GM19351 (cell line): ENCODE measurements around the gene CASQ2.

ENCODE experiments used
- ATAC-seq: cut with Tn5 transposase; IDR thresholded peaks from one replicate; pipeline ENCODE4 v1.9.1; 2021; ENCODE audit warnings: mild to moderate bottlenecking, moderate library complexity; ENCODE audit not compliant: unreplicated experiment

CASQ2 gene

DNA sequence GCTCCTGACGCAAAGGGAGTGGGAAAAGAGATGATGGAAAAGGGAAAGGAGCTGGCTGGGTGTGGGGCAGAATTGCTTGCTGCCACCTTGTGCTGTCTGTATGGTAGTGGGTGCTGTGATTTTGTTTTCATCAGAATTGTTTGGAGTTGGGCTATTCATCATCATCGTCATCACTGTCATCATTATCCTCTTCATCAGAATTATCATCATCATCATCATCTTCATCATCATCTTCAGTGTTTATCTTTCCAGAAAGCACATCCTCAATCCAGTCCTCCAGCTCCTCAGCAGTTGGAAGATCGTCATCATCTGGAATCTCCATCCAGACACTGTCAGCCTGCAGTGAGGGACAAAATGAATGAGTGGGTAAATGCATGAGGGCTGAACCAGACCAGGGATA is 67.4 kb downstream of the CASQ2 start:
- no peak for ATAC-seq

DNA sequence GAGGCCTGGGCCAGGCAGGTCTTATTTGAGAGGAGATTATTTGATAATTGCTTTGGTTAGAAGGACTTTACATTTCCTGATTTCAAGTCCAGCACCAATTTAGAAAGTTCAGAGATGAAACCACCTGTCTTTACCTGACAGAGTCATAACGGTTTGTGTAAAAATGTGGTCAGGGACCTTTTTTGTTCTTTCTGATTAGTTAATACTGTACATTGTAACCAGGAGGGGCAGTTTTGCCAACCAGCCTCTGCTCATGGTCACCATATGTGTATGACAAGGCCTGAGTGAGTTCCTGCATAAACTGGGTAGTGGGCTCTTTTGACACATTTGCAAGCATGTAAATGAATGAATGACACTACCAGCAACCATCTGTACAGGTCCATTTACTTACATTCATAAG is 70.9 kb downstream of the CASQ2 start:
- no peak for ATAC-seq

DNA sequence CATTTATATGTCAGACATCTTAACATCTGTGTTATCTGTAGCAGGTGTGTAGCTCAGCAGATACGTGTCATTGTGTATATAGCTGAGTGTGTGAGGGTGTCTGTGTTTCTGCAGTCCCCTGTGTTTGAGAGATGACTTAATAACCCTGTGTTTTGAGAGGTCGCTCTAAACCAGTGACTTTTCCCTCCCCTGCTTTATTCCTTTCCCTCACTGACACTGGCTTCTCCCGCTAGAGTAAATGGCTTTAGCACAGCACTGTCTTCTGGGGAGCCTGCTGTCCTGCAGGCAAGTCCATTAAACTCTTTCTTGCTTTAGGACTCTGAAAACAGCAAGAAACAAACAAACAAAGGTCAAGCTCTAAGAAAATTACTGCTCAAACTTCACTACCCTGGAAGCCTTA is 73.7 kb downstream of the CASQ2 start:
- no peak for ATAC-seq

DNA sequence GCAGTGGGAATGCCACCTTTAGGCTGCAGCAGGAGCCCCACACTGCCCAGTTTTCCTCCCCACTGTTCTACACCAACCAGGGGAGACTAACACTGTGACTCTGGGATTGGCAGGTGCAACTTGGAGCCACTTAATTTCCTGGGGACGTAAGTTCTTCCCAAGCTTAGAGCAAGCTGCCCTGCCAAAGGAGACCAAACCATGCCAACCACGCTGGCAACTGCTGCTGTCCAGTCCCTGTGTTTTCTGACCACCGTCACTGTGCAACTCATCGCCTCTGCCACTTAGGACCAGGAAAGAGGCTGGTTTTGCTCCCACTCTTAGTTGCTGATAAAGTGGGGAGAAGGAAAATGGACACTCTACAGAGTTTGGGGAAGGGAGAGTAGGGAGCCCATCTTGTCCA is 76.3 kb downstream of the CASQ2 start:
- no peak for ATAC-seq

- ATAC-seq = no peak
Measured at GRCh38 chr1:115690972-115691371, 77.5 kb downstream of the CASQ2 start.

DNA sequence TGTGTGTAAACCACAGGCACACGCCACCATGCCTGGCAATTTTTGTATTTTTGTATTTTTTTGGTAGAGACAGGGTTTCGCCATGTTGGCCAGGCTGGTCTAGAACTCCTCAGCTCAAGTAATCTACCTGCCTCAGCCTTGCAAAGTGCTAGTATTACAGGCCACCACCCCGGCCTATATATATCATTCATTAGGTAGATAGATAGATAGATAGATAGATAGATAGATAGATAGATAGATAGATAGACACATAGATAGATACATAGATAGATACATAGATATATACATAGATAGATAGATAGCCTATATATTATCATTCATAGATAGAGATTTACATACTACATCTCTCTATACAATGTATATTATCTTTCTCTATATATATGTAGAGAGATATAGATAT is 80.8 kb downstream of the CASQ2 start:
- no peak for ATAC-seq

- no peak for ATAC-seq
Measured at GRCh38 chr1:115685029-115685705, 83.3 kb downstream of the CASQ2 start.

DNA sequence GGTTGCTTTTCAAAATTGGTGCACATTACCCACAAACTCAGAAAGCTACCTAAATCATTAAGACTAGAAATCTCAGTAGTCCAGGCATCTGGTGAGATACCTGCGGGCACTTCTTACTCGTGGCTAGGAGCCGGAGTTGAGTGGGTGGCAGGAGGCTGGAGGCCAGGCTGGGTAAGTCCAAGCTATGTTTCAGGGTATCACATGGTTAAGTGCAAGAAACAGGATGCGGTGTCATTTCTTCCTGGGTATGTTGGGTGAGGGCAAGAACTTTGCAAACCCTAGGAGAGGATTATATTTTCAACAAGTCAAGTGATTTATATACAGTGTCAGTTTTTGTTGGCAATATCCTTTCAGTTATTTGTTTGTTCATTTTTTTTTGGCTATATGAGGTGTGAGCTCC is 85.7 kb downstream of the CASQ2 start:
- ATAC-seq = no peak

DNA sequence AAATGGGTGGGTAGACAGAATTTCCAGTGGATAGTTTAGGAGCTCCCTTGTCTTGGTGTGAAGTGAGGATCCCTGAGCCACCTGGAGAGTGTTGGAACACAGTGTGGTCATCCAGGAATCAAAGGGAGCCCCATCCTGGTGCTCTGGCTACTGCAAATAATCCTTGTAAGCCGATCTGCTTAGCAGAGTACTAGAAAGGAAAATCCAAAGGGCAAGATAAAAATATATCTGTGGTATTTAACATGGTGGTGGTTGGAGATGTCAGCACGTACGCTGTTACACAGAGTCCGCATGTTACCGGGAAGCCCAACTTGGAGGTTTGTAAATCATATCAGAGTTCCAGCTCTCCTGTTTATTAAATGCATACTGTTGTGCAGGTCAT is 87.8 kb downstream of the CASQ2 start:
- ATAC-seq = no peak

DNA sequence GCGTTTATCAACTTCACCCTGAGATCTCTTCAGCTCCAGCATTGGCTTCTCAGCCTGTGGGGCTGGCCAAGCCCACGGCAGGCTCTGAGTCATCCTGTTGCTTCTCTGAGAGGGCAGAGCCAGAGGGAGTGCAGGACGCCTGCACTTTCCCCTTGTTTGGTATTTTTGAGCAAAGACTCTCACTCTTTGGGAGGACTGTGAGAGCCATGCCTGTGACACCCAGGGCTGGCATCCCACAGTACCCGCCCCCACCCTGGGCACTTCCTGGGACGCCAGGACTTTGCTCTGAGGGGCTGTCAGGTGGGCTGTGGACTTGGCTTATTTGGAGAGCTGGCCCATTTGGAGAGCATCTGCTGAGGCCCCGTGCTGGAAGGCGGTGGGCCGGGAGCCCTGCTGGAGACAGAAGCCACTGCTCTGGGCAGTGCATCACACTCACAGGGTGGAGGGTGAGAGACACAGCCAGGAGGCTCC is 89.3 kb downstream of the CASQ2 start:
- ATAC-seq = no peak

DNA sequence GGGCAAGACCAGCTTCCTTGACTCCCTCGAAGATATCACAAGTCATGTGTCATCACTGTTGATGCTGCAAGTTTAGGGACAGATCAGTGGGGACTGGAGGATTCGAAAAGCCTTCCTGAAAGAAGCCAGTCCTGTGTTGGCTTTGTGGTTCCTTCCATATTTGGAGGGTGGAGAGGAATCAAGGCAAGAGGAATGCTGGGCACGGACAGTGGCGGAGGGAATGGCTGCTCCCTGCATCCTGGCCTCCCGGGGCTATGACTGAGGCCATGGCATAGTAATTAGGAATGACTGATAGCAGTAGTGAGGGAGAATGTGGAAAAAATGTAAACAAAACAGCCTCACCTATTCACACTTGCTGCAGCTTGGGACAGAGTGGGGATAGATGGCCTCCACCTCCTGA is 90.4 kb downstream of the CASQ2 start:
- ATAC-seq = no peak

- ATAC-seq = no peak
Measured at GRCh38 chr1:115677565-115677964, 90.9 kb downstream of the CASQ2 start.

DNA sequence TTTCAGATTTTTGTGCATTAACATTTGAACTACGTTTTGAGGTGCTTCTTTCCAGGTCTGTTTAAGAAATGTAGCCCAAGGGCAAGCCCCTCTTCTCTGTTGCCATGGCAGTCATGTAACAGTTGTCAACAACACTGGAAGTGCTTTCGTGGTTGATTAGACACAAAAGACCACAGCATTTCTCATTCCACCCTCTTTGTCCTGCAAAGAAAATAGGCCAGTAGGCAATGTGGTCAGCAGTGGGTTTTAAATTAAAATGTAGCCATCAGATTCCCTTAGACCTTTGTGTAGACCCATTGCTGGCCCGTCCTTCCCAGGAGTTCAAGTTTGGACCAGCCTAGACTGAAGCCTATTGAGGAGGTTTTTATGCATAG is 91.3 kb downstream of the CASQ2 start:
- no peak for ATAC-seq

- ATAC-seq = no peak
Measured at GRCh38 chr1:115676498-115677181, 91.9 kb downstream of the CASQ2 start.

GRCh38 chr1:115672224-115673009 is 96.1 kb downstream of the CASQ2 start:
- ATAC-seq = no peak

GRCh38 chr1:115671176-115671934 is 97.2 kb downstream of the CASQ2 start:
- ATAC-seq = no peak

- ATAC-seq = no peak
Measured at GRCh38 chr1:115670476-115671175, 97.9 kb downstream of the CASQ2 start.

DNA sequence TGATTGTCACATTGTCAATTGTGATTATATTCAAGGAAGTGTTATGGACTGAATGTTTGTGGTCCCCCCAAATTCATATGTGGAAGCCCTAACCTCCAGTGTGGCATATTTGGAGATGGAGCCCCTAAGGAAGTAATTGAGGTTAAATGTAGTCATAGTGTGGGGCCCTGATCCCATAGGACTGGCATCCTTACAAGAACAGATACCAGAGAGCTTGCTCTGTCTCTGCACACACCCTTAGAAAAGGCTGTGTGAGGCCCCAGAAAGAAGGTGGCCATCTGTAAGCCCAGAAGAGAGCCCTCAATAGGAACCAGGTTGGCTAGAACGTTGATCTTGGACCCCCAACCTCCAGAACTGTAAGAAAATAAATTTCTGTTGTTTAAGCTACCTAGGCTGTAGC is 98.6 kb downstream of the CASQ2 start:
- no peak for ATAC-seq

DNA sequence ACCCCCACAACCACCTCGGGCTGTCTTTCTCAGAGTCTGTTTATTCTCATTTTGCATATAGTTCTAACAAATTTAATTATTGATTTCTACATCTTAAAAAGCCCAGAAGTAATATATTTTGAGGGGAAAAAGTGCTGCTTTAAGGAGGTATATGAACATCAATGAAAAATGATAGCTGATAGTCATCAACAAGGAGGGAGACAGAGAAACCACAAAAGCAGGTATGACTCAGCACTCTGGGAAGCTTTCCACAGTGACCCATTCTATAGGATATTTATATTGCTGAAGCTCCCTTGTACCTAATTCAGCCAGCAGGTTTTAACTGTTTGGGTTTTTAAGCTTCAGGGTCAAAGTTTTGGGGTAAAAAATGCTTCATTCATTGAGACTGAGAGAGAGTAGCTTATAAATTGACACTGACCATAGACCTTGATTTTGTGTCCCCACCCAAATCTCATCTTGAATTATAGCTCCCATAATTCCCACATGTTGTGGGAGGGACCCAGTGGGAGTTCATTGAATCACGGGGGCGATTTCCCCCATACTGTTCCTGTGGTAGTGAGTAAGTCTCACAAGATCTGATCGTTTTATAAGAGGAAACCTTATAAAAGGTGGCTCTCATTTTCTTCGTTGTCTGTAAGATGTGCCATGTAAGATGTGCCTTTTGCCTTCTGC is 99.4 kb downstream of the CASQ2 start:
- ATAC-seq = no peak

DNA sequence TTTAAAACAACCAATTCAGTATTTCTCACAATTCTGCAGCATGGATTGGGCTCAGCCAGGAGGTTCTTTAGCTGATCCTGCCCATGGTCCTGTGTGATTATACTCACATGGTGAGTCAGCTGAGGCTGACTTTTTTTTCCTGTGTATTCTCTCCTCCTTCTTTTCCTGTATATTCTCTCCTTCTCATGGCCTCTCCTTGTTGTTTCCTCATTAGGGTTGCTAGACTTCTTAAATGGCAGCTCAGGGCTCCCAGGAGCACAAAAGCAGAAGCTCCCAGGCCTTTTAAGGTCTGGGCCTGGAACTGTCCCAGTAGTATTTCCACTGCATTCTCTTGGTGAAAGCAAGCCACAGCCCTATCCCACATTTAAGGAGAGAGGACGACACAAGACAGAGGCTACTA is 99.9 kb downstream of the CASQ2 start:
- ATAC-seq = no peak
